HepG2 (cell line): Measurements from ENCODE around the gene TOP2A. TPM values are rescaled to one million over a fixed set of nuclear protein-coding genes. Genes with fewer than 3 reads are reported as not detected.
A peak's percentile ranks its signal among the peaks of the same experiment; 100 is the strongest.

Source experiments
- ADNP ChIP-seq: sonication (generic); formaldehyde crosslinking; IDR thresholded peaks from 2 replicates; pipeline ENCODE4 v1.4.0; 2020; ENCODE audit warnings: missing genetic modification reagents
- ELK4 ChIP-seq: sonication (generic); formaldehyde crosslinking; IDR thresholded peaks from 2 replicates; pipeline ENCODE4 v1.9.0; 2021; ENCODE audit warnings: missing genetic modification reagents, borderline replicate concordance
- MEF2D ChIP-seq: sonication (generic); formaldehyde crosslinking; IDR thresholded peaks from 2 replicates; pipeline ENCODE4 v1.5.1; 2020; ENCODE audit warnings: mild to moderate bottlenecking, missing genetic modification reagents
- NFIC ChIP-seq: IDR thresholded peaks from 2 replicates; pipeline ENCODE4 v1.6.1; 2012; ENCODE audit warnings: mild to moderate bottlenecking, low read length, inconsistent platforms
- NRL ChIP-seq: sonication (generic); formaldehyde crosslinking; IDR thresholded peaks from 2 replicates; pipeline ENCODE4 v1.5.0; 2020; ENCODE audit warnings: missing genetic modification reagents, mild to moderate bottlenecking, moderate library complexity, borderline replicate concordance
- RELA ChIP-seq: sonication (generic); formaldehyde crosslinking; IDR thresholded peaks from 2 replicates; pipeline ENCODE4 v1.4.0; 2020; ENCODE audit warnings: missing genetic modification reagents
- SMYD3 ChIP-seq: sonication (generic); formaldehyde crosslinking; IDR thresholded peaks from 2 replicates; pipeline ENCODE4 v1.8.1; 2023; ENCODE audit warnings: mild to moderate bottlenecking, missing genetic modification reagents
- ZNF33A ChIP-seq: sonication (generic); formaldehyde crosslinking; IDR thresholded peaks from 2 replicates; pipeline ENCODE4 v1.5.1; 2020; ENCODE audit warnings: missing genetic modification reagents, mild to moderate bottlenecking, moderate library complexity, borderline replicate concordance
- ZNF446 ChIP-seq: sonication (generic); formaldehyde crosslinking; IDR thresholded peaks from 2 replicates; pipeline ENCODE4 v1.5.0; 2020; ENCODE audit warnings: mild to moderate bottlenecking, missing genetic modification reagents
- ZNF512B ChIP-seq: sonication (generic); formaldehyde crosslinking; IDR thresholded peaks from 2 replicates; pipeline ENCODE4 v1.5.1; 2020; ENCODE audit warnings: missing genetic modification reagents, mild to moderate bottlenecking, borderline replicate concordance
- polyA plus RNA-seq, 8 experiments: library from polyadenylated mRNA; depleted of rRNA in 3 of 8; stranded (reverse) in 7 of 8; unstranded in 1 of 8; fragments of >200 nt; fragmentation: Illumina TruSeq in 4 of 8; extraction: Trizol in 4 of 8; gene quantifications; 2 replicates each; pipeline versions ENCODE4 v1.2.1 to v1.2.3, GENCODE V29; 2011 to 2016; ENCODE audit warnings: low read depth in 4 of 8, missing spikeins in 1 of 8, mixed read lengths in 1 of 8; ENCODE audit not compliant: insufficient read depth in 1 of 8
- total RNA-seq, 5 experiments: library from RNA; depleted of rRNA; stranded (reverse); fragments of >200 nt; fragmentation: Illumina TruSeq; extraction: Trizol; gene quantifications; 2 replicates each; pipeline ENCODE4 v1.2.3, GENCODE V29; 2016; ENCODE audit warnings: low read depth in 1 of 5
- TF ChIP-seq, protein P1 (sequence below): sonication (generic); formaldehyde crosslinking; IDR thresholded peaks from 2 replicates; pipeline ENCODE4 v1.5.0; 2020; ENCODE audit warnings: mild to moderate bottlenecking, missing genetic modification reagents, borderline replicate concordance
- TF ChIP-seq, protein P2 (sequence below): sonication (generic); formaldehyde crosslinking; IDR thresholded peaks from 2 replicates; pipeline ENCODE4 v1.4.0; 2020; ENCODE audit warnings: missing genetic modification reagents, borderline replicate concordance
- TF ChIP-seq, protein P3 (sequence below): sonication (generic); formaldehyde crosslinking; IDR thresholded peaks from 2 replicates; pipeline ENCODE4 v1.4.0; 2020; ENCODE audit warnings: mild to moderate bottlenecking, missing genetic modification reagents

Gene TOP2A
- total and polyA plus RNA-seq, 2 of the 13 experiments (the other 11 are each of a cell fraction or from before 2014, with no cell fraction given), result 108 to 327 TPM

DNA sequence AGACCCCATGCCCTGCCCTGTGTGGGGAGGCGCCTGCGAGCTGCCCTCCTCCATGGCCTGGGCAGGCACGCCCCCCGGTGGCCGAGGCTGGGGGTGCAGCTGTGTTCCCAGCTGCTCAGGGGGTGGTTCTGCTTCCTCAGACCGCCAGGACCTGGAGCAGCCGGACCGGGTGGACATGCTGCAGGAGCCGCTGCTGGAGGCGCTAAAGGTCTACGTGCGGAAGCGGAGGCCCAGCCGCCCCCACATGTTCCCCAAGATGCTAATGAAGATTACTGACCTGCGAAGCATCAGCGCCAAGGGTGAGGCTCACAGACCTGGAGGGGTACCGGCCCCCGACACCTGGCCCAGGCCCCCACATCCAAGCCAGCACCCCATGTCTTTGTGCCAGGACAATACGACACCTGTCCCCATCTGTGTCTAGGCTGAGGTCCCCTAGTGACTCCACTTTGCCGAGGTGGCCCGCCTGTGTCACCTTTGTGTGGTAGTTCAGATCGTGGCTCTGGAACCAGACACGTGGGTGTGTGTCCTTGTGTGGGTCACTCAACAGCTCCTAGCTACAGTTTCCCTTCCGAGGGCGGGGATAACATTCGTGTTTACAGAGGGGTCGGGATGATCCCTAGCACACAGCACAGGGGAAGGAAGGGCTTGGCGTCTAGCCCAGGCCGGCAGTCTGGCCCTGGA, 62.4 kb downstream of the TOP2A start (continued):
- no peak for TF ChIP-seq MEF2D (CRISPR knock-in tag)
- TF ChIP-seq, protein P1, sequence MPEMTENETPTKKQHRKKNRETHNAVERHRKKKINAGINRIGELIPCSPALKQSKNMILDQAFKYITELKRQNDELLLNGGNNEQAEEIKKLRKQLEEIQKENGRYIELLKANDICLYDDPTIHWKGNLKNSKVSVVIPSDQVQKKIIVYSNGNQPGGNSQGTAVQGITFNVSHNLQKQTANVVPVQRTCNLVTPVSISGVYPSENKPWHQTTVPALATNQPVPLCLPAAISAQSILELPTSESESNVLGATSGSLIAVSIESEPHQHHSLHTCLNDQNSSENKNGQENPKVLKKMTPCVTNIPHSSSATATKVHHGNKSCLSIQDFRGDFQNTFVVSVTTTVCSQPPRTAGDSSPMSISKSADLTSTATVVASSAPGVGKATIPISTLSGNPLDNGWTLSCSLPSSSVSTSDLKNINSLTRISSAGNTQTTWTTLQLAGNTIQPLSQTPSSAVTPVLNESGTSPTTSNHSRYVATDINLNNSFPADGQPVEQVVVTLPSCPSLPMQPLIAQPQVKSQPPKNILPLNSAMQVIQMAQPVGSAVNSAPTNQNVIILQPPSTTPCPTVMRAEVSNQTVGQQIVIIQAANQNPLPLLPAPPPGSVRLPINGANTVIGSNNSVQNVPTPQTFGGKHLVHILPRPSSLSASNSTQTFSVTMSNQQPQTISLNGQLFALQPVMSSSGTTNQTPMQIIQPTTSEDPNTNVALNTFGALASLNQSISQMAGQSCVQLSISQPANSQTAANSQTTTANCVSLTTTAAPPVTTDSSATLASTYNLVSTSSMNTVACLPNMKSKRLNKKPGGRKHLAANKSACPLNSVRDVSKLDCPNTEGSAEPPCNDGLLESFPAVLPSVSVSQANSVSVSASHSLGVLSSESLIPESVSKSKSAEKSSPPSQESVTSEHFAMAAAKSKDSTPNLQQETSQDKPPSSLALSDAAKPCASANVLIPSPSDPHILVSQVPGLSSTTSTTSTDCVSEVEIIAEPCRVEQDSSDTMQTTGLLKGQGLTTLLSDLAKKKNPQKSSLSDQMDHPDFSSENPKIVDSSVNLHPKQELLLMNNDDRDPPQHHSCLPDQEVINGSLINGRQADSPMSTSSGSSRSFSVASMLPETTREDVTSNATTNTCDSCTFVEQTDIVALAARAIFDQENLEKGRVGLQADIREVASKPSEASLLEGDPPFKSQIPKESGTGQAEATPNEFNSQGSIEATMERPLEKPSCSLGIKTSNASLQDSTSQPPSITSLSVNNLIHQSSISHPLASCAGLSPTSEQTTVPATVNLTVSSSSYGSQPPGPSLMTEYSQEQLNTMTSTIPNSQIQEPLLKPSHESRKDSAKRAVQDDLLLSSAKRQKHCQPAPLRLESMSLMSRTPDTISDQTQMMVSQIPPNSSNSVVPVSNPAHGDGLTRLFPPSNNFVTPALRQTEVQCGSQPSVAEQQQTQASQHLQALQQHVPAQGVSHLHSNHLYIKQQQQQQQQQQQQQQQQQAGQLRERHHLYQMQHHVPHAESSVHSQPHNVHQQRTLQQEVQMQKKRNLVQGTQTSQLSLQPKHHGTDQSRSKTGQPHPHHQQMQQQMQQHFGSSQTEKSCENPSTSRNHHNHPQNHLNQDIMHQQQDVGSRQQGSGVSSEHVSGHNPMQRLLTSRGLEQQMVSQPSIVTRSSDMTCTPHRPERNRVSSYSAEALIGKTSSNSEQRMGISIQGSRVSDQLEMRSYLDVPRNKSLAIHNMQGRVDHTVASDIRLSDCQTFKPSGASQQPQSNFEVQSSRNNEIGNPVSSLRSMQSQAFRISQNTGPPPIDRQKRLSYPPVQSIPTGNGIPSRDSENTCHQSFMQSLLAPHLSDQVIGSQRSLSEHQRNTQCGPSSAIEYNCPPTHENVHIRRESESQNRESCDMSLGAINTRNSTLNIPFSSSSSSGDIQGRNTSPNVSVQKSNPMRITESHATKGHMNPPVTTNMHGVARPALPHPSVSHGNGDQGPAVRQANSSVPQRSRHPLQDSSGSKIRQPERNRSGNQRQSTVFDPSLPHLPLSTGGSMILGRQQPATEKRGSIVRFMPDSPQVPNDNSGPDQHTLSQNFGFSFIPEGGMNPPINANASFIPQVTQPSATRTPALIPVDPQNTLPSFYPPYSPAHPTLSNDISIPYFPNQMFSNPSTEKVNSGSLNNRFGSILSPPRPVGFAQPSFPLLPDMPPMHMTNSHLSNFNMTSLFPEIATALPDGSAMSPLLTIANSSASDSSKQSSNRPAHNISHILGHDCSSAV (CRISPR knock-in tag), result no peak
- TF ChIP-seq NRL, result no peak
- TF ChIP-seq ZNF446 (CRISPR knock-in tag), result no peak
- TF ChIP-seq ADNP (CRISPR knock-in tag), result no peak
- TF ChIP-seq, protein P2, sequence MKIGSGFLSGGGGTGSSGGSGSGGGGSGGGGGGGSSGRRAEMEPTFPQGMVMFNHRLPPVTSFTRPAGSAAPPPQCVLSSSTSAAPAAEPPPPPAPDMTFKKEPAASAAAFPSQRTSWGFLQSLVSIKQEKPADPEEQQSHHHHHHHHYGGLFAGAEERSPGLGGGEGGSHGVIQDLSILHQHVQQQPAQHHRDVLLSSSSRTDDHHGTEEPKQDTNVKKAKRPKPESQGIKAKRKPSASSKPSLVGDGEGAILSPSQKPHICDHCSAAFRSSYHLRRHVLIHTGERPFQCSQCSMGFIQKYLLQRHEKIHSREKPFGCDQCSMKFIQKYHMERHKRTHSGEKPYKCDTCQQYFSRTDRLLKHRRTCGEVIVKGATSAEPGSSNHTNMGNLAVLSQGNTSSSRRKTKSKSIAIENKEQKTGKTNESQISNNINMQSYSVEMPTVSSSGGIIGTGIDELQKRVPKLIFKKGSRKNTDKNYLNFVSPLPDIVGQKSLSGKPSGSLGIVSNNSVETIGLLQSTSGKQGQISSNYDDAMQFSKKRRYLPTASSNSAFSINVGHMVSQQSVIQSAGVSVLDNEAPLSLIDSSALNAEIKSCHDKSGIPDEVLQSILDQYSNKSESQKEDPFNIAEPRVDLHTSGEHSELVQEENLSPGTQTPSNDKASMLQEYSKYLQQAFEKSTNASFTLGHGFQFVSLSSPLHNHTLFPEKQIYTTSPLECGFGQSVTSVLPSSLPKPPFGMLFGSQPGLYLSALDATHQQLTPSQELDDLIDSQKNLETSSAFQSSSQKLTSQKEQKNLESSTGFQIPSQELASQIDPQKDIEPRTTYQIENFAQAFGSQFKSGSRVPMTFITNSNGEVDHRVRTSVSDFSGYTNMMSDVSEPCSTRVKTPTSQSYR (CRISPR knock-in tag), result peak; percentile 37; the same call in 1 of the 2 replicates
- no peak for TF ChIP-seq ZNF512B
- TF ChIP-seq SMYD3 (CRISPR knock-in tag), result no peak
- TF ChIP-seq ZNF33A (CRISPR knock-in tag), result no peak
- no peak for TF ChIP-seq NFIC
- TF ChIP-seq ELK4 (CRISPR knock-in tag), result no peak
- TF ChIP-seq, protein P3, sequence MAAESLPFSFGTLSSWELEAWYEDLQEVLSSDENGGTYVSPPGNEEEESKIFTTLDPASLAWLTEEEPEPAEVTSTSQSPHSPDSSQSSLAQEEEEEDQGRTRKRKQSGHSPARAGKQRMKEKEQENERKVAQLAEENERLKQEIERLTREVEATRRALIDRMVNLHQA (CRISPR knock-in tag), result no peak
- peak; percentile 70; the same call in 1 of the 2 replicates for TF ChIP-seq RELA (CRISPR knock-in tag)
